C4-2B (cell line): ENCODE results near the gene RASGEF1B.

Experiments
- H3K27ac ChIP-seq: fragments of 450-650 bp; 2 replicates; pipeline ENCODE4 v1.5.1; 2017
- ZFX ChIP-seq: fragments of 450-650 bp; IDR thresholded peaks from 2 replicates; pipeline ENCODE4 v1.6.1; 2017
- TF ChIP-seq, protein P1 (sequence below): fragments of 450-650 bp; conservative IDR thresholded peaks from 2 replicates; pipeline ENCODE4 v1.5.1; 2017; ENCODE audit warnings: mild to moderate bottlenecking

RASGEF1B gene

DNA sequence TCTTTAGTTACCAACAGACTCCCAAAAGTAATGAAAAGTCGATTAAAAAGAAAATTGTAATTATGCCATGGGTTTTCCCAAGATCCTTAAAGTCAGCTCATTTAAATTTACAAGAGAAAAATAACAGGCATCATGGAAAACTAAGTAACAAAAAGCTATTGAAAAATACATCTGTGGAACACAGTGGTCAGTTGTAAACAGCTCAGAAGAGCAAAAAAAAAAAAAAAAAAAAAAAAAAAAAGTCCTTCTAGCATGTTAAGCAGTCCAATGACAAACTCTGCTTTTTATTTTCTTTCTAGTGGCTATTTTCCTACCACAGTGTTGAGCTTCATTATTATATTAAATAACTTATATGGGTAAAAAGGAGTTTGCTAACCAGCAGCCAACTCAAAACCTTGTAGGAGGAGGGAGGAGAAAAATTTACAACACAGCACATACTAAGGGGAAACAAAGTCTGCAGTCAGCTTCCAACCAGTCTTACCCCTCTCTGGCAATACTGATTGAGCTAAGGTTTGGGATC, 44.9 kb downstream of the RASGEF1B start:
- TF ChIP-seq ZFX: no peak
- TF ChIP-seq, protein P1, sequence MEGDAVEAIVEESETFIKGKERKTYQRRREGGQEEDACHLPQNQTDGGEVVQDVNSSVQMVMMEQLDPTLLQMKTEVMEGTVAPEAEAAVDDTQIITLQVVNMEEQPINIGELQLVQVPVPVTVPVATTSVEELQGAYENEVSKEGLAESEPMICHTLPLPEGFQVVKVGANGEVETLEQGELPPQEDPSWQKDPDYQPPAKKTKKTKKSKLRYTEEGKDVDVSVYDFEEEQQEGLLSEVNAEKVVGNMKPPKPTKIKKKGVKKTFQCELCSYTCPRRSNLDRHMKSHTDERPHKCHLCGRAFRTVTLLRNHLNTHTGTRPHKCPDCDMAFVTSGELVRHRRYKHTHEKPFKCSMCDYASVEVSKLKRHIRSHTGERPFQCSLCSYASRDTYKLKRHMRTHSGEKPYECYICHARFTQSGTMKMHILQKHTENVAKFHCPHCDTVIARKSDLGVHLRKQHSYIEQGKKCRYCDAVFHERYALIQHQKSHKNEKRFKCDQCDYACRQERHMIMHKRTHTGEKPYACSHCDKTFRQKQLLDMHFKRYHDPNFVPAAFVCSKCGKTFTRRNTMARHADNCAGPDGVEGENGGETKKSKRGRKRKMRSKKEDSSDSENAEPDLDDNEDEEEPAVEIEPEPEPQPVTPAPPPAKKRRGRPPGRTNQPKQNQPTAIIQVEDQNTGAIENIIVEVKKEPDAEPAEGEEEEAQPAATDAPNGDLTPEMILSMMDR: no peak
- no peak overlapping the region for H3K27ac ChIP-seq

DNA sequence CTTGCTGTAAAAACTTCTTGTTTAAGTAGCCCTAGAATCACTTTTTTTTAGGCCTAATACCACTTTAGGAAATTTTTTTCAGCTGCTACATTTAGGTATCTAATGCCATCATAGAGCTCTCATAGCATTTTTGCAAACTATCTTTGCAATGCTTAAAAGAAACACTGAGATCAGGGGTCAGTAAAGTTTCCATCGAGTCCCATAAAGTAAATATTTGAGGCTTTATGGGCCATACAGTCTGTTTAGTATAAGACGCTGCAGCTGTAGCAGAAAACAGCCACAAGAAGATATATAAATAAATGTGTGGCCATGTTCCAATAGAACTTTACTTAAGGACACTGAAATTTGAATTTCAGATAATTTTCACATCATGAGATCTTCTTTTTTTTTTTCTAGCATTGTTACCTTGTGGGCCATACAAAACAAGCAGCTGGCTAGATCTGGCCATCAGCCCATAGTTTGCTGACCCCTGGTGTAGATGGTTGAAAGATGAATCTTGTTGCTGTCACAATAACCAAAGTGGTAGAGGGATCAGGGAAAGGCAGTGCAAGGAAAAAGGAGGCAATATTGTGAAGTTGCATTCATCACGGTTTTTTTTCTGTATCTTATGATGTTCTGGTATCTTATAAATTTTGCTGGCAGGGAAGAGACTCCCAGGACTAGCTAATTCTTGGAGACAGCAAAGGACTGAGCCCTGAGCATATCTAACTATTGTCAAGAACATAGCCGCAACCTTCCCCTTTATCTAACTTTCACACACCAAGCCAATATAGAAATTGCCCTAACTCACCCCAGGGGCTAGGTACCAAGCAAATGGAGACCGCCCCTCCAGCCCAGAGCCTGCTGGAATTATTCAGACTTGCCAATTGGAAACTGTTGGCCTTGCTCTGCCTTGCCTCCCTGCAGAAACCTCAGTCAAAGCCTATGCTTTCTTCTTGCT, 46.6 kb downstream of the RASGEF1B start:
- no peak for TF ChIP-seq ZFX
- TF ChIP-seq, protein P1: no peak

DNA sequence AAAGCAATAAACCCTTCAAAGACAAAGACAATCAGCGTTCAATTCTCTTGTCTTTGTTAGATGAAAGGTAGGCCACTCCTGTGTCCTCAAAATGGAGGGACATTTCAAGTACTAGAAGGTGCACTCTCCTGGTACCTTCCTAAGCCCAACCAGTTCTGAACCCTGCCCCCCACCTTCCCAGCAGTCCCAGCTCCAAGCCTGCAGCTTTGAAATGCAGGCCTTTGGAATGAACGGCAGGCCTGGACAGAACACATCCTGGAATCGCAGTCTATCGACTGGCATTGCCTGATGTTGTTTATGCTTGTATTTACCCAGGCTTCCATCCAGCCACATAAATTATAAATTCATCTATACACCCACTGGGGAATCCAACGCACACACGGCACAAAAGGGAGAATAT, 47.4 kb downstream of the RASGEF1B start:
- no peak overlapping the region for H3K27ac ChIP-seq
- TF ChIP-seq ZFX: no peak
- TF ChIP-seq, protein P1: no peak

More for the DNA sequence above, 46.6 kb downstream of the RASGEF1B start:
- no peak overlapping the region for H3K27ac ChIP-seq

DNA sequence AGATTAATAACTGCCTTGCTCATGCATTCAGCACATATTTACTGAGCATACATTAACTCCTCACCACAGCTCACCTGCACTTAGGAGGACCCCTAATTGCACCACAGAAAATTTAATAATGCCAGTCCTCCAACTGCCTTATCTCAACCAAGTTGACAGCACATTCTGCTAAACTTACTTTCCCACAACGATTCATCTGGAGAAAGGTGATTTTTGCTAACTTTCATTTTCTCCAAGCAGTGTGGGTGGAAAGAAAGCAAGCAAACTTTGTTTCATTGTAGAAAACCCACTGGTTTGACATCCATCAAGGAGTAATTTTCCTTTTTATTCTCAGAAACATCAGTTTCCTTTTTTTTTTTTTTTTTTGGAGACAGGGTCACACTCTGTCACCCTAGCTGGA, 49.1 kb downstream of the RASGEF1B start:
- TF ChIP-seq ZFX: no peak
- TF ChIP-seq, protein P1: no peak
- no peak overlapping the region for H3K27ac ChIP-seq

DNA sequence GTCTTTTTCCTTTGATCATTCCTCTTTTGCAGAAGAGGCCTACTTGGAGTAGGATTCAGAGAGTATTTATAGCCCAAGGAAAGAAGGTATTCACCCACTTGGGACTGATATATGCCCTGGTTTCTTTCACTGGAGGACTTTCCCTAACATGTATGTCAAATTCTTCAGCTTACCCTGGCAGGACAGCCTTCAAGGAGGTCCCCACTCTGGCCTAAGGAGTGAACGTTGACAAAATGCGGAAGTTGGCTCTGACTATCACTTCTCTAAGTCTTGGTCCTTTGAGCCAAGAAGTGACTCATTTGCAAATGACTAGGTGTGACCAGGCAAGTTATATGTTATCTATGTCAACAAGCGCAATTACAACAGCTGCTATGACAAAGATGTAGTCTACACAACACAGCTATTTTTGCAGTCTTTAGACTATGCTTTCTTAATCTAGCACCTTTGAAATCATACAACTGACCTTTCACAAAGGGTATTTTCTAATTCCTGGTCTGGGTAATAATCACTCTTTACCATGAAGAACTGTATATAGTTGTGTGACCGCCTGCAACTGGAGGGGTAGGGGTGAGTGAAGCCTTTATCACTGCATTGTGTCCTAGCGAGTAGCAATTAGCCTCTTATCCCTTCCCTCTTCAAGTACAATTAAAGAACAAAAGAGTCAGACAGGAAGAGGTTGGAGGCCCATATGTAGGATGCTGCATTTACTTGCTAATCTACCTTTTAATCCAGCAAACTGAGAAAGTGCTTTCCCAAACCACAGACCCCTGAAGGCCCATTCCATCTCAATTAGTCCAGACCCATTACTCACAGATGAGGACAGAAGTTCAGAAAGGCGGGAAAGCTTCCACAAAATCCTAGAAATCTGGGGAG, 50.1 kb downstream of the RASGEF1B start:
- TF ChIP-seq, protein P1: no peak
- TF ChIP-seq ZFX: no peak
- no peak overlapping the region for H3K27ac ChIP-seq

DNA sequence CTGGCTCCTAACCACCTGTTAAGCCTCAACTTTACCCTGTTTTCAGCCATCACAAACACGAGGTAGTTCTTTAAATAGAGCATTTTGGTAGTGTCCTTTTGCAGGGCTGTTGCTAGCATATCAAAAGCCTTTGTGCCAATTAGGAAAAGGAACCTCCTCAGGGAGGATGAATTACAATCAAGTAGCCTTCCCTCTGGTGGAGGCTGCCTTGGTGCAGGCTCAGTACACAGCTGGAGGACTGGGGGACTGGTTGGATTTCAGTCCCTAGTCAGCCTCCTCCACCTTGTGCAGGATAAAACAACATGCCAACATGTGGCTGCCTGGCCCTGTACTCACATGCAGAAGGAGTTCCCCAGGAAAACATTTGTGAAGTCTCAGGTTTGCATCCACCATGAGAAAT, 53.1 kb downstream of the RASGEF1B start:
- no peak for TF ChIP-seq ZFX
- TF ChIP-seq, protein P1: no peak
- no peak overlapping the region for H3K27ac ChIP-seq

DNA sequence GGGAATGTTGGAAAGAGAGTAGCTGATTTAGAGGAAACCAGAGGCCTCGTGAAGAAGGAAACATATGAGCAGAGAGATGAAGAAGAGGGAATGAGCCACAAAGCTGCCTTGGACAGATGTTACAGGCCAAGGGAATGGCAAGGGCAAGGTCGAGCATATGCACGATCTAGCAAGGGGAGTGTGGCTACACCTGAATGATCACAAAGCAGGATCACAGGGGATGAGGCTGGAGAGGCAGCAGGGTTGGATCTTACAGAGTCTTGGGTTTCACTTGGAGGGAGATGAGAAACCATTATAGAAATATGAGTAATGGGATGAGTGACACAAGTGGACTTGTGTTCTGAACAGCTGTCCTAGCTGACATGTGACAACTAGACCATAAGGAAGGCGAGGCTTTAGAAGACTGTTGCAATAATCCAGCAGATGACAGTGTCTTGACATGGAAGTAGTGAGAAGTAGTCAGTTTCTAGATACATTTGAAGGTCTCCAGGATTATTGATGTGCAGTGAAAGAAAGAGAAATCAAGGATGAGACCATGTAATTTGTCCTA, 58.7 kb downstream of the RASGEF1B start:
- H3K27ac ChIP-seq: no peak overlapping the region
- TF ChIP-seq, protein P1: no peak
- no peak for TF ChIP-seq ZFX
